Measurements from ENCODE around the gene SP3.

- TF ChIP-seq ZNF274 (IDR thresholded peaks at IDR 0.05; ENCODE audit: low read depth, low read length) (no peak), YY1 (IDR thresholded peaks at IDR 0.05; ENCODE audit: insufficient read depth, insufficient read length) (no peak)
Measured at GRCh38 chr2:173982918-173983317, 17.7 kb upstream of the SP3 start.
